NCI-H2171 (cell line): ENCODE measurements around the gene MGMT.

Experiments used
- DNase-seq: peaks from one replicate; lab custom pipeline; 2025; lab: John Stamatoyannopoulos, UW

MGMT gene

GRCh38 chr10:129655679-129656031, 188.6 kb downstream of the MGMT start:
- DNase-seq: no peak

- no peak for DNase-seq
These were observed 189.6 kb downstream of the MGMT start for GRCh38 chr10:129656642-129657041.

GRCh38 chr10:129657297-129658017, 190.4 kb downstream of the MGMT start:
- no peak for DNase-seq

GRCh38 chr10:129658376-129659072, 191.5 kb downstream of the MGMT start:
- DNase-seq: no peak

- no peak for DNase-seq
These were observed 192.6 kb downstream of the MGMT start for GRCh38 chr10:129659508-129660268.

- DNase-seq: no peak
These were observed 193.5 kb downstream of the MGMT start for GRCh38 chr10:129660569-129660968.

- DNase-seq: no peak
These were observed 195.4 kb downstream of the MGMT start for GRCh38 chr10:129662426-129662825.

- no peak for DNase-seq
These were observed 203.1 kb downstream of the MGMT start for GRCh38 chr10:129670124-129670523.

- no peak for DNase-seq
These were observed 206.3 kb downstream of the MGMT start for GRCh38 chr10:129673292-129673691.

- no peak for DNase-seq
These were observed 208.2 kb downstream of the MGMT start for GRCh38 chr10:129675027-129675769.

- DNase-seq: no peak
These were observed 209.0 kb downstream of the MGMT start for GRCh38 chr10:129676014-129676413.

GRCh38 chr10:129677377-129677927, 210.4 kb downstream of the MGMT start:
- DNase-seq: no peak

GRCh38 chr10:129678186-129678585, 211.1 kb downstream of the MGMT start:
- DNase-seq: no peak

- DNase-seq: no peak
These were observed 212.2 kb downstream of the MGMT start for GRCh38 chr10:129679207-129679606.

- DNase-seq: no peak
These were observed 213.8 kb downstream of the MGMT start for GRCh38 chr10:129680661-129681344.

- DNase-seq: no peak
These were observed 214.8 kb downstream of the MGMT start for GRCh38 chr10:129681856-129682255.

GRCh38 chr10:129683519-129683918, 216.5 kb downstream of the MGMT start:
- no peak for DNase-seq

GRCh38 chr10:129683920-129684319, 216.9 kb downstream of the MGMT start:
- no peak for DNase-seq

- no peak for DNase-seq
These were observed 218.2 kb downstream of the MGMT start for GRCh38 chr10:129685271-129685670.

- DNase-seq: no peak
These were observed 222.6 kb downstream of the MGMT start for GRCh38 chr10:129689671-129690071.
